ENCODE measurements around the gene LUC7L3. TPM values are rescaled to one million over a fixed set of nuclear protein-coding genes. Genes with fewer than 3 reads are reported as not detected.
A peak's percentile ranks its signal among the peaks of the same experiment; 100 is the strongest.
"Not testable (repeated sequence)": the region's sequence is repeated elsewhere in the genome, so short reads cannot be mapped to it uniquely, and the experiment has no call there.

Gene LUC7L3
- total RNA-seq, 3 donors from 2014 or later: 91.0 to 122 (median 114) TPM

DNA sequence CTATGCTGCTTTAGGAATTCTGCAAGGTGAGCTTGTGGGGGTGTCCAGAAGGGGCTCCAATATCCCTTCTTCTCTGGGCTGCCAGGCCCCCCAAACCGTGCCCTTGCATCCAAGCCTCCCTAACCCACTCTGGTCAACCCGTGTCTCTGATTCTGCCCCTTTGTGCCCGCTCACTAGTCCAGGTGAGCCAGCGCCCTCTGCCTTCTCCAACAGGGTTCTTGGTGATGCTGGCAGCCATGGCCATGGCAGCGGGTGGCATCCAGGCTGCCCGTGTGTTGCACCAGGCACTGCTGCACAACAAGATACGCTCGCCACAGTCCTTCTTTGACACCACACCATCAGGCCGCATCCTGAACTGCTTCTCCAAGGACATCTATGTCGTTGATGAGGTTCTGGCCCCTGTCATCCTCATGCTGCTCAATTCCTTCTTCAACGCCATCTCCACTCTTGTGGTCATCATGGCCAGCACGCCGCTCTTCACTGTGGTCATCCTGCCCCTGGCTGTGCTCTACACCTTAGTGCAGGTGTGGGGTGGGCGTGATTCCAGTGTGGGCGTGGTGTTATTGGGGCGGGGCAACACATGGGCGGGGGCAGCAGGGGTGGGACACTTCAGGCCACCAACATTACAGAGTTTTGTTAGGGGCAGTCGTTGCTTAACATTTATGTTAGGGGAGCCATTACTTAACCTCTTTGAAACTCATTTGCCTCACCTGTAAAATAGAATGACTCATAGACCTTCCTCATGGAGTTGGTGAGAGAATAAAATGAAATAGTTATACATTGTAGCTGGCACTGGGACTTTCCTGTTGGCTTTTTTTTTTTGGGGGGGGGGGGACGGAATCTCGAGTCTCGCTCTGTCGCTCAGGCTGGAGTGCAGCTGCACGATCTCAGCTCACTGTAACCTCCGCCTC lies 43.1 kb upstream of the LUC7L3 start:
- peak in 2 of 3 donors; percentile 66 to 68 for DNase-seq
- TF ChIP-seq, protein P1, sequence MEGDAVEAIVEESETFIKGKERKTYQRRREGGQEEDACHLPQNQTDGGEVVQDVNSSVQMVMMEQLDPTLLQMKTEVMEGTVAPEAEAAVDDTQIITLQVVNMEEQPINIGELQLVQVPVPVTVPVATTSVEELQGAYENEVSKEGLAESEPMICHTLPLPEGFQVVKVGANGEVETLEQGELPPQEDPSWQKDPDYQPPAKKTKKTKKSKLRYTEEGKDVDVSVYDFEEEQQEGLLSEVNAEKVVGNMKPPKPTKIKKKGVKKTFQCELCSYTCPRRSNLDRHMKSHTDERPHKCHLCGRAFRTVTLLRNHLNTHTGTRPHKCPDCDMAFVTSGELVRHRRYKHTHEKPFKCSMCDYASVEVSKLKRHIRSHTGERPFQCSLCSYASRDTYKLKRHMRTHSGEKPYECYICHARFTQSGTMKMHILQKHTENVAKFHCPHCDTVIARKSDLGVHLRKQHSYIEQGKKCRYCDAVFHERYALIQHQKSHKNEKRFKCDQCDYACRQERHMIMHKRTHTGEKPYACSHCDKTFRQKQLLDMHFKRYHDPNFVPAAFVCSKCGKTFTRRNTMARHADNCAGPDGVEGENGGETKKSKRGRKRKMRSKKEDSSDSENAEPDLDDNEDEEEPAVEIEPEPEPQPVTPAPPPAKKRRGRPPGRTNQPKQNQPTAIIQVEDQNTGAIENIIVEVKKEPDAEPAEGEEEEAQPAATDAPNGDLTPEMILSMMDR (IDR thresholded peaks at IDR 0.05): no peak
- Histone ChIP-seq H3K9me3 (no peaks in the 10 kb centered on the region), H3K4me1 (ENCODE audit: low read depth) (peaks cover 23% of the 10 kb centered on the region), H3K36me3 (ENCODE audit: low read depth) (no peaks in the 10 kb centered on the region), H3K4me3 (no peak overlapping the region)
- ATAC-seq: peak; percentile 45
- intact Hi-C loops (cut with DNase I, micrococcal nuclease): no loop called here

DNA sequence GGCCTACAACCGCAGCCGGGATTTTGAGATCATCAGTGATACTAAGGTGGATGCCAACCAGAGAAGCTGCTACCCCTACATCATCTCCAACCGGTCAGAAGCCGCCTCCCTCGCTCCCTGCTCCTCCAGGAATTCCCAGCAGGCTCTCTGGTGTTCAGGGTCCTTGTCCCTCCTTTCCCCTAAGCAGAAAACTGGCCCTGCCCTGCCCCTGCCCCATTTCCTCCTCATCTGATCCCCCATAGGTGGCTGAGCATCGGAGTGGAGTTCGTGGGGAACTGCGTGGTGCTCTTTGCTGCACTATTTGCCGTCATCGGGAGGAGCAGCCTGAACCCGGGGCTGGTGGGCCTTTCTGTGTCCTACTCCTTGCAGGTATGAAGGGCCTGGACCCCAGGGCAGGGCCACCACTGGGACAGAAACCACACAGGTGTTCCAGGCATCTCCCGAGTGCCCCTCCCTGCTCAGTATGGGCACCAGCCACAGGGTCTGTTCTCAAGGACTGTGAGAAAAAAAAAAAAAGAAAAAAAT lies 41.5 kb upstream of the LUC7L3 start:
- ATAC-seq (no peak), DNase-seq (no peak)
- intact Hi-C loops (cut with DNase I, micrococcal nuclease): no loop called here
- H3K36me3 ChIP-seq (ENCODE audit: low read depth): no peaks in the 10 kb centered on the region
- H3K4me1 ChIP-seq (ENCODE audit: low read depth): peaks cover 27% of the 10 kb centered on the region
- TF ChIP-seq, protein P1 (IDR thresholded peaks at IDR 0.05): no peak
- no peaks in the 10 kb centered on the region for H3K9me3 ChIP-seq
- no peak overlapping the region for H3K4me3 ChIP-seq

DNA sequence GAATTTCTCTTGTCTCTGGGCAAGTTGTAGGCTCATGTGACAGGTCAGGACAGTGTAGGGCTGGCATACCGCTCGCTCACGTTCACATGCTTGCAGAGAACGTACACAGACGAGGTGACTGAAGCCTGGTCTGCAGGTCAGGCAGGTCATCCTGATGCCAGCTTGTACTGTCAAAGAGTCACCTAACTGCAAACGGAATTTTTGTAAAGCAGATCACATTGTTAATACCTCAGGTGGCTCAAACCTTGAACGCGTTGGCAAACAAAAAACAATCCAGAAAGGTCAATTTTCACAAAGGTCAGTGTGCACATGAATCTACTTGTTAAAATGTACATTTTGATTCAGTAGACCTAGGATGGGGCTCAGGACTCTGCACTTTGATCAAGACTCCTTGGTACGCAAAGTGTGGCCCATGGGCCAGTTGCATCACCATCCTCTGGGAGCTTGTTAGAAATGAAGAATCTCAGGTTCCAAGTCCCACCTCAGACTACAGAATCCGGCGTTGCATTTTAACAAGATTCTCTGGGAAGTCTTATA lies 40.3 kb upstream of the LUC7L3 start:
- Histone ChIP-seq H3K9me3 (no peaks in the 10 kb centered on the region), H3K4me3 (no peak overlapping the region), H3K4me1 (ENCODE audit: low read depth) (peaks cover 30% of the 10 kb centered on the region), H3K36me3 (ENCODE audit: low read depth) (no peaks in the 10 kb centered on the region)
- TF ChIP-seq, protein P1 (IDR thresholded peaks at IDR 0.05): no peak
- no peak for DNase-seq
- no peak for ATAC-seq
- intact Hi-C loops (cut with DNase I, micrococcal nuclease): no loop called here

DNA sequence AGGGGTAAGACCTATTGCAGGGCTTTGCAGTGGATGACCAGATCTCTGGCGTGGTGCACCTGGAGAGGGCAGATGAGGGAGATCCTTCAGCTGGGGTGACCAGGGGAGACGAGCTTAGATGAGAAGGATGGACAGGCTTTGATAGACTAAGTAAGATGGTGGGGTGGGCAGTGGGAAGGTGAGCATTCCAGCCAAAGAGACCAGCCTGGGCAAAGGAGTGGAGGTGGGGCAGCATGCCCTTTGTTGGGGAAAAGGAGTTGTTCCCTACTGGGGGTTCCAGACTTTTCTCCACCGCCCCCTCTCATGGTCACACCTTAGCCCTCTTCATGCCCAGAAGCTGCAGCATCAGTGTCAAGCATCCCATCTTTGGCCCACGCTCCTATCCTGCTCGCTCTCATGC lies 39.3 kb upstream of the LUC7L3 start:
- H3K9me3 ChIP-seq: no peaks in the 10 kb centered on the region
- no peaks in the 10 kb centered on the region for H3K36me3 ChIP-seq (ENCODE audit: low read depth)
- H3K4me1 ChIP-seq (ENCODE audit: low read depth): peaks cover 29% of the 10 kb centered on the region
- no peak for ATAC-seq
- no peak overlapping the region for H3K4me3 ChIP-seq
- TF ChIP-seq, protein P1 (IDR thresholded peaks at IDR 0.05): no peak
- intact Hi-C loops (cut with DNase I, micrococcal nuclease): loop anchor here in 1 of 2 donors (10.0 kb wide), 2 partner anchors 45 to 125 kb away; partner anchors contain the start of gene ABCC3
- peak in 1 of 3 donors; percentile 22 for DNase-seq

DNA sequence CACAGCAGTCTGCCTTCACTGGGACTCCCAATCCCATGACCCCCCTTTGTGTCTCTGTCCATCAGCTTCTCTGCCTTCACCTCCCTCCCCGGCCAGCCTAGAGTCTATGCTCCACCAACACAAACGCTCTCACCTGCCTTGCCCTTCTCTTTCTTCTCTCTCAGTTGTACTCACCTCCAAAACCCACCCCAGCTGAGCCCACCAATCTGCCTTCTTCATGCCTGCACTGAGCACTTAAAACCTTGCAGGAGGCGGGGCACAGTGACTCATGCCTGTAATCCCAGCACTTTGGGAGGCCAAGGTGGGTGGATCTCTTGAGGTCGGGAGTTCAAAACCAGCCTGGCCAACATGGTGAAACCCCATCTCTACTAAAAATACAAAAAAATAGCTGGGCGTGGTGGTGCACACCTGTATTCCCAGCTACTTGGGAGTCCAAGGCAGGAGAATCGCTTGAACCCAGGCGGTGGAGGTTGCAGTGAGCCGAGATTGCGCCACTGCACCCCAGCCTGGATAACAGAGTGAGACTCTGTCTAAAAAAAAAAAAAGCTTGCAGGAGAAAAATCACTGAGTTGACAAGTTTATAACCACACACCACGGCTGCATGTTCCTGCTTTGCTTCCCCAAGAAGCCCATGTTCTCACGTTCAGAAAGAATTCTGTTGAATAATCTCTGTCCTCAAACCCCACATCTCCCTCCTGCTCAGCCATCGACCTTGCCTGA lies 38.7 kb upstream of the LUC7L3 start:
- not testable (repeated sequence) for H3K4me3 ChIP-seq; ATAC-seq; H3K36me3 ChIP-seq (ENCODE audit: low read depth); H3K9me3 ChIP-seq; DNase-seq
- H3K4me1 ChIP-seq (ENCODE audit: low read depth): peaks cover 30% of the 10 kb centered on the region
- intact Hi-C loops (cut with DNase I, micrococcal nuclease): loop anchor here in 1 of 2 donors (10.0 kb wide), 2 partner anchors 46 to 126 kb away; partner anchors contain the start of gene ABCC3
